ENCODE results near the gene RAX2. TPM values are rescaled to one million over a fixed set of nuclear protein-coding genes. Genes with fewer than 3 reads are reported as not detected.

The RAX2 gene
- polyA plus RNA-seq, 1 of the 3 experiments (the other 2 are of a cell fraction): not detected

DNA sequence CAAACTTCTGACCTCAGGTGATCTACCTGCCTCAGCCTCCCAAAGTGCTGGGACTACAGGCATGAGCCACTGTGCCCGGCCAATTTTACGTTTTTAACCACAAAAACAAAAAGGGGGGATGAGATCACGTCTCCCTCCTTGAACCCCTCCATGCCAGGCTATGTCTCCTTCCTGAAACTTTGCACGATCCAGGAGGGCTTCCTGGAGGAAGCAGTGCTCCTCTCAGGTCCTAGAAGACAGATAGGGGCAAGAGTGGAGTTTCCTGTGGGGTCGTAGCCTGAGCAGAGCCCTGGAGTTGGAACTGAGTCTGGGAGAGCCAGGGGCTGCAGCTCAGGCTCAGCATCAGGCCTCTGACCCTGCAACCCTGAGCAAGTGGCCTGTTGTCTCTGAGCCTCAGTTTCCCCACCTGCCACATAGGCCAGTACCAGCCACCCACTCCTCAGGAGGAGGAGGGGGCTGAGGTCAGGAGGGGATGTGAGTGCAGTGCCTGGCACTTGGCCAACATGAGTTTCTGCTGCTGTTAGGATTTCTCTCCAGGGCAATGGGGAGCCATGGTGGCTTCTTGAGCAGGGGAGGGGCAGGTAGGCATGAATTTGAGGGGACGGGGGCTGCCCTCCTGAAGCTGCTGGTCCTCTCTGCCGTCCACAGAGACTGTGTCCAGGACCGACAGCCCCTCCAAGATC is 26.5 kb downstream of the RAX2 start:
- POLR2A ChIA-PET: no interaction called here
- WGBS (ENCODE audit: low lambda C conversion rate): 48% methylated on average over 7 of the region's 8 CpGs
- no peaks in the 10 kb centered on the region for H3K9me3 ChIP-seq
- H3K36me3 ChIP-seq (replicated peaks in 1 of 2; ENCODE audit: control insufficient read depth in 1 of 2, insufficient read depth in 2 of 2, low read length in 1 of 2): peaks cover 5% of the 10 kb centered on the region in 2 experiments
- H3K4me2 ChIP-seq: no peak overlapping the region
- no peaks in the 10 kb centered on the region for H4K20me1 ChIP-seq (ENCODE audit: insufficient read depth)
- no peak overlapping the region for H3K4me3 ChIP-seq (ENCODE audit: low read depth in 2 of 2, low read length in 1 of 2)
- no peak overlapping the region for H3K9ac ChIP-seq
- no peak for DNase-seq
- H3K4me1 ChIP-seq (ENCODE audit: control insufficient read depth in 1 of 2, insufficient read depth in 2 of 2, low read depth in 1 of 2, low read length in 1 of 2): no peaks in the 10 kb centered on the region
- H3F3A ChIP-seq (replicated peaks; ENCODE audit: insufficient read depth): no peaks in the 10 kb centered on the region
- H3K27me3 ChIP-seq (ENCODE audit: insufficient read depth): no peaks in the 10 kb centered on the region
- H3K9me2 ChIP-seq: no peaks in the 10 kb centered on the region
- no peak overlapping the region for H3K27ac ChIP-seq (ENCODE audit: low read depth in 2 of 2, low read length in 1 of 2)
- H3K79me2 ChIP-seq (ENCODE audit: insufficient read depth): no peaks in the 10 kb centered on the region
- TF ChIP-seq SMC3 (IDR thresholded peaks at IDR 0.05; ENCODE audit: low read depth, low read length) (no peak), RXRA (IDR thresholded peaks at IDR 0.05; ENCODE audit: borderline replicate concordance, low read depth) (no peak), YY1 (IDR thresholded peaks at IDR 0.05; ENCODE audit: low read depth) (no peak), CHD2 (IDR thresholded peaks at IDR 0.05; ENCODE audit: low read length, partially characterized antibody) (no peak), MXI1 (IDR thresholded peaks at IDR 0.05; ENCODE audit: low read depth, low read length) (no peak), JUND (IDR thresholded peaks at IDR 0.05) (no peak), FOSL2 (IDR thresholded peaks at IDR 0.05; ENCODE audit: borderline replicate concordance, low read depth) (no peak), MEF2A (IDR thresholded peaks at IDR 0.05; ENCODE audit: borderline replicate concordance, low read depth) (no peak), FOXJ3 (CRISPR knock-in tag; IDR thresholded peaks at IDR 0.05) (no peak), RAD21 (IDR thresholded peaks at IDR 0.05; ENCODE audit: low read length) (no peak)
- TF ChIP-seq, protein P1, sequence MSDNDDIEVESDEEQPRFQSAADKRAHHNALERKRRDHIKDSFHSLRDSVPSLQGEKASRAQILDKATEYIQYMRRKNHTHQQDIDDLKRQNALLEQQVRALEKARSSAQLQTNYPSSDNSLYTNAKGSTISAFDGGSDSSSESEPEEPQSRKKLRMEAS (IDR thresholded peaks at IDR 0.05; ENCODE audit: low read depth): no peak
- TF ChIP-seq, protein P2, sequence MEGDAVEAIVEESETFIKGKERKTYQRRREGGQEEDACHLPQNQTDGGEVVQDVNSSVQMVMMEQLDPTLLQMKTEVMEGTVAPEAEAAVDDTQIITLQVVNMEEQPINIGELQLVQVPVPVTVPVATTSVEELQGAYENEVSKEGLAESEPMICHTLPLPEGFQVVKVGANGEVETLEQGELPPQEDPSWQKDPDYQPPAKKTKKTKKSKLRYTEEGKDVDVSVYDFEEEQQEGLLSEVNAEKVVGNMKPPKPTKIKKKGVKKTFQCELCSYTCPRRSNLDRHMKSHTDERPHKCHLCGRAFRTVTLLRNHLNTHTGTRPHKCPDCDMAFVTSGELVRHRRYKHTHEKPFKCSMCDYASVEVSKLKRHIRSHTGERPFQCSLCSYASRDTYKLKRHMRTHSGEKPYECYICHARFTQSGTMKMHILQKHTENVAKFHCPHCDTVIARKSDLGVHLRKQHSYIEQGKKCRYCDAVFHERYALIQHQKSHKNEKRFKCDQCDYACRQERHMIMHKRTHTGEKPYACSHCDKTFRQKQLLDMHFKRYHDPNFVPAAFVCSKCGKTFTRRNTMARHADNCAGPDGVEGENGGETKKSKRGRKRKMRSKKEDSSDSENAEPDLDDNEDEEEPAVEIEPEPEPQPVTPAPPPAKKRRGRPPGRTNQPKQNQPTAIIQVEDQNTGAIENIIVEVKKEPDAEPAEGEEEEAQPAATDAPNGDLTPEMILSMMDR (IDR thresholded peaks at IDR 0.05): no peak
- TF ChIP-seq, protein P3, sequence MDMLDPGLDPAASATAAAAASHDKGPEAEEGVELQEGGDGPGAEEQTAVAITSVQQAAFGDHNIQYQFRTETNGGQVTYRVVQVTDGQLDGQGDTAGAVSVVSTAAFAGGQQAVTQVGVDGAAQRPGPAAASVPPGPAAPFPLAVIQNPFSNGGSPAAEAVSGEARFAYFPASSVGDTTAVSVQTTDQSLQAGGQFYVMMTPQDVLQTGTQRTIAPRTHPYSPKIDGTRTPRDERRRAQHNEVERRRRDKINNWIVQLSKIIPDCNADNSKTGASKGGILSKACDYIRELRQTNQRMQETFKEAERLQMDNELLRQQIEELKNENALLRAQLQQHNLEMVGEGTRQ (IDR thresholded peaks at IDR 0.05; ENCODE audit: borderline replicate concordance, low read depth, low read length): no peak
- TF ChIP-seq, protein P4, sequence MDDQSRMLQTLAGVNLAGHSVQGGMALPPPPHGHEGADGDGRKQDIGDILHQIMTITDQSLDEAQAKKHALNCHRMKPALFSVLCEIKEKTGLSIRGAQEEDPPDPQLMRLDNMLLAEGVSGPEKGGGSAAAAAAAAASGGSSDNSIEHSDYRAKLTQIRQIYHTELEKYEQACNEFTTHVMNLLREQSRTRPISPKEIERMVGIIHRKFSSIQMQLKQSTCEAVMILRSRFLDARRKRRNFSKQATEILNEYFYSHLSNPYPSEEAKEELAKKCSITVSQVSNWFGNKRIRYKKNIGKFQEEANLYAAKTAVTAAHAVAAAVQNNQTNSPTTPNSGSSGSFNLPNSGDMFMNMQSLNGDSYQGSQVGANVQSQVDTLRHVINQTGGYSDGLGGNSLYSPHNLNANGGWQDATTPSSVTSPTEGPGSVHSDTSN (IDR thresholded peaks at IDR 0.05): no peak
- CTCF ChIA-PET: no interaction called here
- H2AFZ ChIP-seq (ENCODE audit: low read depth): no peak overlapping the region
